ENCODE data around the gene TBX20. TPM values are rescaled to one million over a fixed set of nuclear protein-coding genes. Genes with fewer than 3 reads are reported as not detected.
"Not testable (repeated sequence)": the region's sequence is repeated elsewhere in the genome, so short reads cannot be mapped to it uniquely, and the experiment has no call there.

TBX20 gene
- total RNA-seq, 1 experiment from 2014 or later = not detected

- no peak for TF ChIP-seq CTCF (conservative IDR thresholded peaks at IDR 0.05)
- Histone ChIP-seq H3K14ac (ENCODE audit: insufficient read depth, low read length) (no peak overlapping the region), H3K4ac (ENCODE audit: low read depth, low read length) (no peak overlapping the region), H2BK5ac (ENCODE audit: insufficient read length, low read length) (no peak overlapping the region), H4K20me1 (ENCODE audit: control insufficient read depth, insufficient read depth, insufficient read length) (no peaks in the 10 kb centered on the region), H3K4me2 (ENCODE audit: insufficient read depth, insufficient read length, low read length) (no peak overlapping the region), H2BK15ac (ENCODE audit: low read depth, low read length) (no peak overlapping the region), H3T11ph (ENCODE audit: low read length) (no peak overlapping the region), H3K79me2 (ENCODE audit: insufficient read depth, low read length) (no peaks in the 10 kb centered on the region), H2BK12ac (ENCODE audit: insufficient read length, low read depth, low read length) (no peak overlapping the region), H4K8ac (replicated peaks; ENCODE audit: insufficient read length, low read depth, low read length) (no peak overlapping the region), H3K23ac (ENCODE audit: insufficient read length, low read depth, low read length) (no peak overlapping the region), H3K9me3 (ENCODE audit: control insufficient read depth, low read depth, low read length) (no peaks in the 10 kb centered on the region), H3K9ac (ENCODE audit: extremely low read depth, insufficient read length, low read length) (no peak overlapping the region), H3K23me2 (ENCODE audit: insufficient read length, low read depth, low read length, poor library complexity, severe bottlenecking) (no peaks in the 10 kb centered on the region), H3K27me3 (ENCODE audit: insufficient read depth, low read length) (no peaks in the 10 kb centered on the region), H2BK120ac (ENCODE audit: low read depth, low read length, poor library complexity, severe bottlenecking) (no peak overlapping the region), H2AK5ac (ENCODE audit: insufficient read length, low read length) (no peak overlapping the region), H2AFZ (ENCODE audit: low read length) (no peak overlapping the region), H3K27ac (ENCODE audit: insufficient read length, low read depth, low read length) (no peak overlapping the region), H4K91ac (ENCODE audit: insufficient read length, low read depth, low read length) (no peak overlapping the region), H3K56ac (ENCODE audit: insufficient read length, low read depth, low read length) (no peak overlapping the region), H3K4me1 (ENCODE audit: insufficient read depth, low read length) (no peaks in the 10 kb centered on the region), H3K18ac (ENCODE audit: insufficient read length, low read depth, low read length) (no peak overlapping the region), H2BK20ac (ENCODE audit: low read depth, low read length, poor library complexity, severe bottlenecking) (no peak overlapping the region), H4K5ac (ENCODE audit: insufficient read length, low read depth, low read length) (no peak overlapping the region), H3K79me1 (ENCODE audit: insufficient read depth, low read depth, low read length, poor library complexity, severe bottlenecking) (no peaks in the 10 kb centered on the region)
- Mint-ChIP-seq H3K9me3 (no peaks in the 10 kb centered on the region; a peak in 1 of 5 replicates), H3K27ac (no peak overlapping the region), H3K36me3 (ENCODE audit: insufficient read depth in 1 of 3, low read depth in 3 of 3) (no peaks in the 10 kb centered on the region), H3K4me3 (no peak overlapping the region), H3K4me1 (peaks cover 0 to 3% of the 10 kb centered on the region in 2 experiments; a peak in 1 of 4 replicates), H3K27me3 (ENCODE audit: low read depth) (peaks cover 40% of the 10 kb centered on the region)
- no peak for DNase-seq
Measured at GRCh38 chr7:35241436-35241835, 12.5 kb downstream of the TBX20 start.

GRCh38 chr7:35241008-35241407, 12.9 kb downstream of the TBX20 start:
- H3K27me3 Mint-ChIP-seq (ENCODE audit: low read depth) = peaks cover 37% of the 10 kb centered on the region
- H3K23me2 ChIP-seq (ENCODE audit: insufficient read length, low read depth, low read length, poor library complexity, severe bottlenecking); H3K23ac ChIP-seq (ENCODE audit: insufficient read length, low read depth, low read length); H3K4ac ChIP-seq (ENCODE audit: low read depth, low read length); H3K9ac ChIP-seq (ENCODE audit: extremely low read depth, insufficient read length, low read length); H3K4me2 ChIP-seq (ENCODE audit: insufficient read depth, insufficient read length, low read length); H3K4me1 ChIP-seq (ENCODE audit: insufficient read depth, low read length); H3K9me3 ChIP-seq (ENCODE audit: control insufficient read depth, low read depth, low read length); H3K9me3 Mint-ChIP-seq; H3K36me3 Mint-ChIP-seq (ENCODE audit: insufficient read depth in 1 of 3, low read depth in 3 of 3); H3K27ac Mint-ChIP-seq; H4K91ac ChIP-seq (ENCODE audit: insufficient read length, low read depth, low read length); H4K8ac ChIP-seq (replicated peaks; ENCODE audit: insufficient read length, low read depth, low read length); H3T11ph ChIP-seq (ENCODE audit: low read length); H2BK120ac ChIP-seq (ENCODE audit: low read depth, low read length, poor library complexity, severe bottlenecking); H4K5ac ChIP-seq (ENCODE audit: insufficient read length, low read depth, low read length); H3K79me1 ChIP-seq (ENCODE audit: insufficient read depth, low read depth, low read length, poor library complexity, severe bottlenecking); H2BK15ac ChIP-seq (ENCODE audit: low read depth, low read length); H2BK20ac ChIP-seq (ENCODE audit: low read depth, low read length, poor library complexity, severe bottlenecking); H3K56ac ChIP-seq (ENCODE audit: insufficient read length, low read depth, low read length); H3K79me2 ChIP-seq (ENCODE audit: insufficient read depth, low read length); H3K27me3 ChIP-seq (ENCODE audit: insufficient read depth, low read length); H2BK5ac ChIP-seq (ENCODE audit: insufficient read length, low read length); H3K14ac ChIP-seq (ENCODE audit: insufficient read depth, low read length); H3K27ac ChIP-seq (ENCODE audit: insufficient read length, low read depth, low read length); H2BK12ac ChIP-seq (ENCODE audit: insufficient read length, low read depth, low read length); H2AK5ac ChIP-seq (ENCODE audit: insufficient read length, low read length); DNase-seq; H3K4me1 Mint-ChIP-seq; H4K20me1 ChIP-seq (ENCODE audit: control insufficient read depth, insufficient read depth, insufficient read length); H3K18ac ChIP-seq (ENCODE audit: insufficient read length, low read depth, low read length); H3K4me3 Mint-ChIP-seq; H2AFZ ChIP-seq (ENCODE audit: low read length): not testable (repeated sequence)
- WGBS (ENCODE audit: extremely low coverage, insufficient read length, low lambda C conversion rate) = no CpG with 5 or more reads among the region's 2 CpGs
